Measurements from ENCODE around the gene RTL5.
"Not testable (repeated sequence)": the region's sequence is repeated elsewhere in the genome, so short reads cannot be mapped to it uniquely, and the experiment has no call there.

The RTL5 gene

GRCh38 chrX:72131317-72132294 is at the start of gene RTL5:
RTL5 (minus strand) TSS chrX:72131915.
- DNase-seq: peak; percentile 69

GRCh38 chrX:72180539-72180938 is 48.8 kb upstream of the RTL5 start:
- DNase-seq: no peak

GRCh38 chrX:72176981-72177380 is 45.3 kb upstream of the RTL5 start:
- no peak for DNase-seq

GRCh38 chrX:72176289-72176688 is 44.6 kb upstream of the RTL5 start:
- not testable (repeated sequence) for DNase-seq

- peak; percentile 77 for DNase-seq
Observed at GRCh38 chrX:72169008-72169728, 37.5 kb upstream of the RTL5 start.

- DNase-seq: no peak
Observed at GRCh38 chrX:72165551-72165950, 33.8 kb upstream of the RTL5 start.

GRCh38 chrX:72159769-72160168 is 28.1 kb upstream of the RTL5 start:
- no peak for DNase-seq

GRCh38 chrX:72158773-72159172 is 27.1 kb upstream of the RTL5 start:
- DNase-seq: no peak

- no peak for DNase-seq
Observed at GRCh38 chrX:72146527-72146926, 14.8 kb upstream of the RTL5 start.

GRCh38 chrX:72145181-72145580 is 13.5 kb upstream of the RTL5 start:
- no peak for DNase-seq

- DNase-seq: no peak
Observed at GRCh38 chrX:72143609-72143907, 11.8 kb upstream of the RTL5 start.

GRCh38 chrX:72142794-72143608 is 11.3 kb upstream of the RTL5 start:
- DNase-seq: no peak

- no peak for DNase-seq
Observed at GRCh38 chrX:72142094-72142793, 10.5 kb upstream of the RTL5 start.

- DNase-seq: no peak
Observed at GRCh38 chrX:72141372-72142004, 9.8 kb upstream of the RTL5 start.

- no peak for DNase-seq
Observed at GRCh38 chrX:72139538-72139937, 7.8 kb upstream of the RTL5 start.

GRCh38 chrX:72137846-72138495 is 6.3 kb upstream of the RTL5 start:
- no peak for DNase-seq

GRCh38 chrX:72133851-72134546 is 2.3 kb upstream of the RTL5 start:
- DNase-seq: no peak

- no peak for DNase-seq
Observed at GRCh38 chrX:72132456-72132855, 741 bp upstream of the RTL5 start.

- DNase-seq: no peak
Observed at GRCh38 chrX:72130762-72131250, 909 bp downstream of the RTL5 start.

- no peak for DNase-seq
Observed at GRCh38 chrX:72130156-72130761, 1.5 kb downstream of the RTL5 start.
